H1 (cell line): ENCODE measurements around the gene RAB26. TPM values are rescaled to one million over a fixed set of nuclear protein-coding genes. Genes with fewer than 3 reads are reported as not detected.
"Not testable (repeated sequence)": the region's sequence is repeated elsewhere in the genome, so short reads cannot be mapped to it uniquely, and the experiment has no call there.

Experiments used
- CTCF ChIA-PET: fragments of 300-600 bp; sonication (Branson Sonifier 250); formaldehyde crosslinking; loops from one replicate; lab custom pipeline; 2021; ENCODE audit not compliant: partially characterized antibody; lab: Charles Lee
- POLR2A ChIA-PET: fragments of 300-600 bp; sonication (Branson Sonifier 250); formaldehyde crosslinking; loops from one replicate; lab custom pipeline; 2021; ENCODE audit warnings: inconsistent platforms; ENCODE audit not compliant: partially characterized antibody; lab: Charles Lee
- DNase-seq, 2 experiments: peaks; one replicate each; pipeline versions ENCODE4 v3.0.0 to v3.0.0-alpha.2; 2010 to 2022; ENCODE audit warnings: low spot score in 2 of 2, low read depth in 1 of 2, mixed read lengths in 1 of 2
- FAIRE-seq: peaks from 2 replicates; lab custom pipeline; 2011; peaks lifted over from hg19 to GRCh38; lab: Jason Lieb, UNC
- H2AFZ ChIP-seq: 2 replicates; pipeline ENCODE4 v1.8.1; 2012; ENCODE audit warnings: low read length, inconsistent platforms
- H2AK5ac ChIP-seq: 2 replicates; pipeline ENCODE4 v1.6.1; 2013; ENCODE audit warnings: low read depth, low read length
- H2BK120ac ChIP-seq: replicated peaks from 2 replicates; pipeline ENCODE3; 2013; ENCODE audit warnings: low read depth, low read length, inconsistent platforms
- H2BK12ac ChIP-seq: 2 replicates; pipeline ENCODE4 v1.6.1; 2013; ENCODE audit warnings: low read depth, low read length
- H2BK15ac ChIP-seq: 2 replicates; pipeline ENCODE4 v1.6.1; 2013; ENCODE audit warnings: low read length
- H2BK20ac ChIP-seq: 2 replicates; pipeline ENCODE4 v1.6.1; 2013; ENCODE audit warnings: low read length
- H2BK5ac ChIP-seq: 2 replicates; pipeline ENCODE4 v1.6.1; 2013; ENCODE audit warnings: low read depth, low read length
- H3K14ac ChIP-seq: 2 replicates; pipeline ENCODE4 v1.6.1; 2013; ENCODE audit warnings: inconsistent platforms; ENCODE audit not compliant: insufficient read length
- H3K18ac ChIP-seq: 2 replicates; pipeline ENCODE4 v1.6.1; 2013; ENCODE audit warnings: low read length; ENCODE audit errors: extremely low read depth
- H3K23ac ChIP-seq: 2 replicates; pipeline ENCODE4 v1.6.1; 2013; ENCODE audit warnings: inconsistent platforms; ENCODE audit not compliant: insufficient read length
- H3K23me2 ChIP-seq: 2 replicates; pipeline ENCODE4 v1.6.1; 2013; ENCODE audit warnings: low read depth, low read length
- H3K27ac ChIP-seq: 2 replicates; pipeline ENCODE4 v1.6.1; 2011; ENCODE audit warnings: low read depth, low read length, inconsistent platforms
- H3K27me3 ChIP-seq, 4 experiments: replicated peaks in 1 of 4; 1 replicate in 1 of 4; 2 replicates in 3 of 4; pipeline versions ENCODE4 v1.6.1 to v1.8.1; 2011 to 2013; ENCODE audit warnings: low read length in 3 of 4, mild to moderate bottlenecking in 3 of 4, inconsistent platforms in 2 of 4, mixed read lengths in 2 of 4, moderate library complexity in 1 of 4; ENCODE audit not compliant: control insufficient read depth in 3 of 4, insufficient read depth in 3 of 4; ENCODE audit errors: extremely low read depth in 1 of 4
- H3K36me3 ChIP-seq, 4 experiments: 2 replicates each; pipeline versions ENCODE4 v1.6.1 to v1.8.1; 2011 to 2013; ENCODE audit warnings: mild to moderate bottlenecking in 4 of 4, low read length in 3 of 4, moderate library complexity in 2 of 4, control low read depth in 1 of 4, inconsistent platforms in 1 of 4; ENCODE audit not compliant: insufficient read depth in 4 of 4, control insufficient read depth in 2 of 4
- H3K4ac ChIP-seq: replicated peaks from 2 replicates; pipeline ENCODE3; 2013; ENCODE audit warnings: low read length, low read depth, mixed read lengths, inconsistent platforms; ENCODE audit not compliant: insufficient read length
- H3K4me1 ChIP-seq, 4 experiments: replicated peaks in 1 of 4; 1 replicate in 1 of 4; 2 replicates in 3 of 4; pipeline versions ENCODE4 v1.6.1 to v1.8.1; 2011 to 2013; ENCODE audit warnings: low read length in 3 of 4, inconsistent platforms in 2 of 4, mixed read lengths in 1 of 4; ENCODE audit not compliant: insufficient read depth in 4 of 4, control insufficient read depth in 3 of 4
- H3K4me2 ChIP-seq, 2 experiments: 2 replicates each; pipeline versions ENCODE4 v1.6.1 to v1.8.1; 2011 to 2013; ENCODE audit warnings: low read depth in 2 of 2, low read length in 2 of 2, control low read depth in 1 of 2, inconsistent platforms in 1 of 2, mild to moderate bottlenecking in 1 of 2; ENCODE audit not compliant: insufficient read depth in 1 of 2
- H3K4me3 ChIP-seq, 4 experiments: fragments of 200-600, 300-600 bp in 1 of 4; sonication (generic), shearing (Covaris generic), sonication (Bioruptor Twin) in 1 of 4; 2 replicates each; pipeline versions ENCODE4 v1.5.1 to v1.8.1; 2011 to 2016; ENCODE audit warnings: low read length in 4 of 4, low read depth in 3 of 4, control low read depth in 2 of 4, inconsistent platforms in 2 of 4, mild to moderate bottlenecking in 2 of 4, mixed read lengths in 1 of 4, moderate library complexity in 1 of 4; ENCODE audit not compliant: insufficient read depth in 2 of 4; ENCODE audit errors: extremely low read depth in 1 of 4
- H3K56ac ChIP-seq: replicated peaks from 2 replicates; pipeline ENCODE3; 2013; ENCODE audit warnings: low read depth, mild to moderate bottlenecking, mixed read lengths, low read length, inconsistent platforms; ENCODE audit not compliant: insufficient read length
- H3K79me1 ChIP-seq: 2 replicates; pipeline ENCODE4 v1.6.1; 2013; ENCODE audit warnings: low read depth, low read length, control low read depth
- H3K79me2 ChIP-seq, 2 experiments: 2 replicates each; pipeline versions ENCODE4 v1.6.1 to v1.8.1; 2012 to 2013; ENCODE audit warnings: low read length in 2 of 2, mild to moderate bottlenecking in 2 of 2, inconsistent platforms in 1 of 2; ENCODE audit not compliant: insufficient read depth in 2 of 2, control insufficient read depth in 1 of 2
- H3K9ac ChIP-seq, 4 experiments: replicated peaks in 1 of 4; 1 replicate in 1 of 4; 2 replicates in 3 of 4; pipeline versions ENCODE4 v1.6.1 to v1.8.1; 2011 to 2013; ENCODE audit warnings: low read depth in 3 of 4, low read length in 3 of 4, control low read depth in 2 of 4, mild to moderate bottlenecking in 2 of 4, moderate library complexity in 2 of 4, inconsistent platforms in 1 of 4; ENCODE audit errors: extremely low read depth in 1 of 4
- H3K9me3 ChIP-seq, 2 experiments: 2 replicates each; pipeline versions ENCODE4 v1.6.1 to v1.8.1; 2012 to 2013; ENCODE audit warnings: mild to moderate bottlenecking in 2 of 2, moderate library complexity in 2 of 2, control low read depth in 1 of 2, inconsistent platforms in 1 of 2, low read depth in 1 of 2, low read length in 1 of 2, mixed read lengths in 1 of 2; ENCODE audit not compliant: insufficient read depth in 2 of 2
- H4K20me1 ChIP-seq, 2 experiments: replicated peaks in 1 of 2; 2 replicates each; pipeline versions ENCODE3 to v1.8.1; 2011 to 2013; ENCODE audit warnings: inconsistent platforms in 2 of 2, low read length in 2 of 2, mild to moderate bottlenecking in 1 of 2; ENCODE audit not compliant: insufficient read depth in 2 of 2, control insufficient read depth in 1 of 2
- H4K5ac ChIP-seq: 2 replicates; pipeline ENCODE4 v1.6.1; 2013; ENCODE audit warnings: low read length, low read depth, mixed read lengths, inconsistent platforms; ENCODE audit not compliant: insufficient read length
- H4K8ac ChIP-seq: 2 replicates; pipeline ENCODE4 v1.8.0; 2013; ENCODE audit warnings: mild to moderate bottlenecking, moderate library complexity, low read length, inconsistent platforms; ENCODE audit not compliant: insufficient read depth; ENCODE audit errors: extremely low read depth
- H4K91ac ChIP-seq: replicated peaks from 2 replicates; pipeline ENCODE3; 2013; ENCODE audit warnings: low read length, mixed read lengths, inconsistent platforms; ENCODE audit not compliant: insufficient read length
- WGBS, 2 experiments: shearing (Covaris generic) in 1 of 2; methylation state at CpG; one replicate each; pipeline versions ENCODE4 v1.1.6 to v1.1.7; 2013 to 2015; ENCODE audit warnings: low lambda C conversion rate in 2 of 2, mixed read lengths in 2 of 2, inconsistent platforms in 1 of 2, low coverage in 1 of 2, missing lambda C conversion rate in 1 of 2; ENCODE audit not compliant: insufficient replicate concordance in 2 of 2, insufficient coverage in 1 of 2, insufficient read length in 1 of 2; ENCODE audit errors: extremely low coverage in 1 of 2, missing lambda C conversion rate in 1 of 2; 5-methylcytosine and 5-hydroxymethylcytosine counted together
- polyA plus RNA-seq, 7 experiments: library from polyadenylated mRNA; depleted of rRNA in 3 of 7; stranded (reverse) in 5 of 7; unstranded in 2 of 7; fragments of >200 nt in 5 of 7; fragments of 200-250 nt in 2 of 7; gene quantifications; 1 replicate in 5 of 7; 2 replicates in 1 of 7; 4 replicates in 1 of 7; pipeline versions ENCODE4 v1.2.1 to v1.2.3, GENCODE V29; 2011 to 2013; ENCODE audit warnings: missing spikeins in 2 of 7, mixed read lengths in 2 of 7
- total RNA-seq: library from RNA; stranded (reverse); fragmentation: NEBNext Ultra II Directional; extraction: Animal tissue kit (Norgen Biotek cat#: 25700); gene quantifications from 2 replicates; pipeline ENCODE4 v1.2.1, GENCODE V29; 2021

Gene RAB26
- total and polyA plus RNA-seq, 2 of the 8 experiments (the other 6 are each of a cell fraction or from before 2014, with no cell fraction given): 4.3 to 5.4 TPM

- CTCF ChIA-PET: interaction anchor here (1.0 kb wide), 1 partner anchor 13 kb away, joined by 5 read pairs; no protein-coding TSS in a partner anchor
- not testable (repeated sequence) for H4K20me1 ChIP-seq, H3K79me1 ChIP-seq, H3K9ac ChIP-seq, H4K5ac ChIP-seq, H3K4ac ChIP-seq, H3K23me2 ChIP-seq, H2AFZ ChIP-seq, H3K27me3 ChIP-seq, H3K23ac ChIP-seq, H4K91ac ChIP-seq, H3K9me3 ChIP-seq, H3K36me3 ChIP-seq, DNase-seq, H3K56ac ChIP-seq, H2BK120ac ChIP-seq, H3K4me3 ChIP-seq, H3K4me2 ChIP-seq, H3K14ac ChIP-seq, FAIRE-seq
- Histone ChIP-seq H3K79me2 (peaks cover 0 to 22% of the 10 kb centered on the region in 2 experiments; a peak in 2 of 4 replicates), H2BK20ac (peak overlapping the region; percentile 48; the same call in 1 of the 2 replicates), H2BK5ac (peak overlapping the region; percentile 78; the same call in 1 of the 2 replicates), H3K18ac (peak overlapping the region; percentile 19; the same call in 1 of the 2 replicates), H2BK15ac (0 out of 2 replicates have a peak overlapping the region, but pooled peaks have one; percentile 46), H4K8ac (peak overlapping the region; percentile 51; the same call in 1 of the 2 replicates), H3K4me1 (peaks cover 0 to 23% (median 14%) of the 10 kb centered on the region in 4 experiments; a peak in 6 of 7 replicates), H2BK12ac (peak overlapping the region; percentile 60; the same call in 1 of the 2 replicates), H3K27ac (peak overlapping the region; percentile 29; the same call in 1 of the 2 replicates), H2AK5ac (peak overlapping the region; percentile 82; the same call in 1 of the 2 replicates)
- 89% methylated on average over 24 of the region's 31 CpGs; no CpG with 5 or more reads in 1 of the 2 experiments for WGBS, 2 experiments
- POLR2A ChIA-PET: interaction anchor here (1.2 to 1.5 kb wide), 2 partner anchors 25 to 54 kb away, joined by 3 to 4 read pairs; no protein-coding TSS in a partner anchor
These were observed 21.4 kb upstream of the RAB26 start for GRCh38 chr16:2126928-2127556.
